NCI-H82 (cell line): ENCODE measurements around the gene DET1.

ENCODE experiments used
- DNase-seq: peaks from one replicate; lab custom pipeline; 2025; lab: John Stamatoyannopoulos, UW

The DET1 gene

GRCh38 chr15:88467073-88467934 lies 79.2 kb downstream of the DET1 start, which contains the start of the genes MRPL46 and MRPS11:
TSS of gene MRPL46 (minus strand) at chr15:88467388. CDS start at chr15:88467377, 11 bp downstream.
TSS of gene MRPS11 (plus strand) at chr15:88467708. CDS start at chr15:88467718, 10 bp downstream.
- peak; percentile 95 for DNase-seq

- DNase-seq, result no peak
Observed at GRCh38 chr15:88465633-88466224, 80.8 kb downstream of the DET1 start.

DNA sequence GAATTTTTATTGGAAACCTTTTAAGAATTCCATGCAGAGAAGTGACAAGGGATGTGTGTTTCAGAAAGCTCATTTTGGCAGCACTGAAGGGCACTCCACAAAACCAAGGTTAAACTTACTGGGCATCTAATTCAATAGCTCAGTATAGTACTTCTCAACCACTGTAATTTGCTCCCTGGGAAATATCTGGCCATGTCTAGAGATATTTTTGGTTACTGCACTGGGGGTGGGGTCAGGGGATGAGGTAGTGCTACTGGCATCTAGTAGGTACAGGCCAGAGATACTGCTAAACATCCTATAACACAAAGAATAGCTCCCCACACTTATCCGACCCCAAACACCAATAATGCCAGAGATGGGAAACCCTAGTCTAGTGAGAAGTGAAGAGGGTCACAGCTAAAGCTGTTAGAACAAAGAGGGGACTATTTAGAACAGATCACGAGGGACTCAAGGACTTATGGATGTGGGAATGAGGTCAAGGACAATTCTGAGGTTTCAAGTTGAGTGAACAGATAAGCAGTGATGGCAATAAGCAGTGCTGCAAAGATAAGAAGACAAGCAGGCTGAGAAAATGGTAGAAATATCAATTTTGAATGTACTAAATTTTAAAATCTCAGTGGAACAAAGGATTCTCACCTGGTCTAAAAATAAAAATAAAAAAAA lies 82.5 kb downstream of the DET1 start:
- DNase-seq, result no peak
